COLO829 (cell line): ENCODE data around the gene PYGL.
A peak's percentile ranks its signal among the peaks of the same experiment; 100 is the strongest.
"Not testable (repeated sequence)": the region's sequence is repeated elsewhere in the genome, so short reads cannot be mapped to it uniquely, and the experiment has no call there.

Experiments
- DNase-seq: peaks from one replicate; pipeline ENCODE4 v3.0.0; 2012; ENCODE audit warnings: low spot score

The PYGL gene

GRCh38 chr14:50926851-50927386 is 17.4 kb downstream of the PYGL start:
- DNase-seq, result no peak

- DNase-seq, result no peak
These were observed 19.4 kb downstream of the PYGL start for GRCh38 chr14:50924843-50925242.

GRCh38 chr14:50924236-50924635 is 20.0 kb downstream of the PYGL start:
- no peak for DNase-seq

- DNase-seq, result no peak
These were observed 21.5 kb downstream of the PYGL start for GRCh38 chr14:50922803-50923202.

GRCh38 chr14:50920482-50921230 is 23.6 kb downstream of the PYGL start:
- peak; percentile 82 for DNase-seq

GRCh38 chr14:50919524-50919923 is 24.8 kb downstream of the PYGL start:
- not testable (repeated sequence) for DNase-seq

GRCh38 chr14:50917449-50917848 is 26.8 kb downstream of the PYGL start:
- DNase-seq, result no peak

GRCh38 chr14:50910495-50911420 is 33.5 kb downstream of the PYGL start:
- DNase-seq, result no peak

- DNase-seq, result peak; percentile 79
These were observed 37.8 kb downstream of the PYGL start for GRCh38 chr14:50906326-50907065.

GRCh38 chr14:50904719-50905118 is 39.6 kb downstream of the PYGL start:
- no peak for DNase-seq

GRCh38 chr14:50901361-50901760 is 42.9 kb downstream of the PYGL start:
- DNase-seq, result no peak

- no peak for DNase-seq
These were observed 46.6 kb downstream of the PYGL start for GRCh38 chr14:50897658-50898175.

- DNase-seq, result not testable (repeated sequence)
These were observed 47.3 kb downstream of the PYGL start for GRCh38 chr14:50897005-50897404.

- DNase-seq, result not testable (repeated sequence)
These were observed 47.9 kb downstream of the PYGL start for GRCh38 chr14:50896421-50896820.

GRCh38 chr14:50892255-50892654 is 52.0 kb downstream of the PYGL start:
- DNase-seq, result no peak

GRCh38 chr14:50887476-50887875 is 56.8 kb downstream of the PYGL start:
- no peak for DNase-seq

- no peak for DNase-seq
These were observed 60.5 kb downstream of the PYGL start for GRCh38 chr14:50883827-50884197.

GRCh38 chr14:50882932-50883826 is 61.1 kb downstream of the PYGL start:
- DNase-seq, result no peak

- no peak for DNase-seq
These were observed 68.8 kb downstream of the PYGL start for GRCh38 chr14:50875359-50876070.

GRCh38 chr14:50874757-50875156 is 69.5 kb downstream of the PYGL start:
- no peak for DNase-seq
